Activated effector memory CD4-positive, alpha-beta T cell treated with Interleukin-2 at 50 U/mL for 16 hours (primary cell): Measurements from ENCODE around the gene DPM3.

Experiments used
- DNase-seq: peaks from one replicate; pipeline ENCODE4 v3.0.0-alpha.2; 2020

Gene DPM3

GRCh38 chr1:155091071-155092051 is 49.0 kb downstream of the DPM3 start:
- DNase-seq = peak; percentile 61
